CD4-positive, alpha-beta memory T cell (primary cell): ENCODE measurements around the gene PLOD2. TPM values are rescaled to one million over a fixed set of nuclear protein-coding genes. Genes with fewer than 3 reads are reported as not detected.

Source experiments
- CTCF ChIA-PET: fragments of 350-600 bp; sonication (Branson Sonifier 250); formaldehyde crosslinking; loops from one replicate; lab custom pipeline; 2021; ENCODE audit warnings: inconsistent platforms; ENCODE audit not compliant: partially characterized antibody; lab: Charles Lee
- POLR2A ChIA-PET: fragments of 350-600 bp; sonication (Branson Sonifier 250); formaldehyde crosslinking; loops from one replicate; lab custom pipeline; 2021; ENCODE audit not compliant: partially characterized antibody; lab: Charles Lee
- DNase-seq, 5 donors: peaks; one replicate each; pipeline versions ENCODE4 v3.0.0 to v3.0.0-alpha.2; 2020 to 2022; ENCODE audit warnings: mixed read lengths in 1 of 5
- H3K27ac ChIP-seq: one replicate; pipeline ENCODE4 v1.7.0; 2013; ENCODE audit warnings: low read depth, low read length
- H3K27me3 ChIP-seq: 2 replicates; pipeline ENCODE4 v1.7.0; 2013; ENCODE audit warnings: mild to moderate bottlenecking, low read length, moderate library complexity; ENCODE audit not compliant: insufficient read depth
- H3K36me3 ChIP-seq: 2 replicates; pipeline ENCODE4 v1.7.0; 2013; ENCODE audit warnings: mild to moderate bottlenecking, low read length, moderate library complexity; ENCODE audit not compliant: insufficient read depth
- H3K4me1 ChIP-seq: 2 replicates; pipeline ENCODE4 v1.7.0; 2013; ENCODE audit warnings: mild to moderate bottlenecking, low read length, moderate library complexity; ENCODE audit not compliant: insufficient read depth
- H3K4me3 ChIP-seq, 2 donors: one replicate each; pipeline ENCODE4 v1.7.0; 2013; ENCODE audit warnings: low read length in 2 of 2, mild to moderate bottlenecking in 1 of 2
- H3K9me3 ChIP-seq, 2 donors: one replicate each; pipeline ENCODE4 v1.7.0; 2013; ENCODE audit warnings: low read length in 2 of 2, control low read depth in 1 of 2; ENCODE audit not compliant: control insufficient read depth in 1 of 2
- H3K27ac Mint-ChIP-seq, 7 donors: one replicate each; pipeline ENCODE4 v1.8.0; 2020 to 2021; ENCODE audit warnings: mixed read lengths in 7 of 7, mild to moderate bottlenecking in 6 of 7, inconsistent platforms in 3 of 7, moderate library complexity in 3 of 7
- H3K27me3 Mint-ChIP-seq, 2 donors: one replicate each; pipeline ENCODE4 v1.8.0; 2020 to 2021; ENCODE audit warnings: mixed read lengths in 2 of 2
- H3K36me3 Mint-ChIP-seq, 2 donors: one replicate each; pipeline ENCODE4 v1.8.0; 2020 to 2021; ENCODE audit warnings: mixed read lengths in 2 of 2, inconsistent platforms in 1 of 2, mild to moderate bottlenecking in 1 of 2
- H3K4me1 Mint-ChIP-seq, 4 donors: one replicate each; pipeline ENCODE4 v1.8.0; 2020 to 2021; ENCODE audit warnings: mixed read lengths in 4 of 4, mild to moderate bottlenecking in 1 of 4
- H3K4me3 Mint-ChIP-seq, 8 donors: one replicate each; pipeline ENCODE4 v1.8.0; 2020 to 2021; ENCODE audit warnings: mixed read lengths in 8 of 8, mild to moderate bottlenecking in 7 of 8, moderate library complexity in 6 of 8, inconsistent platforms in 3 of 8
- H3K9me3 Mint-ChIP-seq, 8 donors: one replicate each; pipeline ENCODE4 v1.8.0; 2020 to 2021; ENCODE audit warnings: mixed read lengths in 8 of 8, mild to moderate bottlenecking in 5 of 8, inconsistent platforms in 3 of 8, moderate library complexity in 1 of 8
- intact Hi-C: fragments of 100-400 bp; cut with micrococcal nuclease; formaldehyde crosslinking; loops from one replicate; pipeline ENCODE4 v1.15.1; 2023
- polyA plus RNA-seq, 2 donors: library from polyadenylated mRNA; unstranded; fragments of 300-500 nt; fragmentation: Illumina TruSeq; gene quantifications; one replicate each; pipeline ENCODE4 v1.2.3, GENCODE V29; 2021
- total RNA-seq, 2 experiments: library from RNA; stranded (reverse); gene quantifications; one replicate each; pipeline ENCODE4 v1.2.3, GENCODE V29; 2021

PLOD2 gene
- total and polyA plus RNA-seq, 4 experiments from 2014 or later: not detected

GRCh38 chr3:146024260-146024659, 136.7 kb downstream of the PLOD2 start:
- no peak overlapping the region for H3K27ac Mint-ChIP-seq
- H3K27me3 ChIP-seq: no peaks in the 10 kb centered on the region
- H3K4me3 ChIP-seq: no peak overlapping the region
- POLR2A ChIA-PET: no interaction called here
- CTCF ChIA-PET: interaction anchor here (0.6 kb wide), 1 partner anchor 163 kb away, joined by 3 read pairs; no protein-coding TSS in a partner anchor
- H3K4me1 Mint-ChIP-seq: no peaks in the 10 kb centered on the region
- H3K9me3 ChIP-seq: no peaks in the 10 kb centered on the region
- H3K4me3 Mint-ChIP-seq: no peak overlapping the region
- no peak for DNase-seq
- peaks cover 0 to 1% of the 10 kb centered on the region in 2 donors for H3K27me3 Mint-ChIP-seq
- intact Hi-C loops: no loop called here
- H3K4me1 ChIP-seq: no peaks in the 10 kb centered on the region
- no peaks in the 10 kb centered on the region for H3K36me3 ChIP-seq
- no peak overlapping the region for H3K27ac ChIP-seq
- H3K9me3 Mint-ChIP-seq: peaks cover 0 to under 1% (median 0%) of the 10 kb centered on the region in 8 donors
- no peaks in the 10 kb centered on the region for H3K36me3 Mint-ChIP-seq

DNA sequence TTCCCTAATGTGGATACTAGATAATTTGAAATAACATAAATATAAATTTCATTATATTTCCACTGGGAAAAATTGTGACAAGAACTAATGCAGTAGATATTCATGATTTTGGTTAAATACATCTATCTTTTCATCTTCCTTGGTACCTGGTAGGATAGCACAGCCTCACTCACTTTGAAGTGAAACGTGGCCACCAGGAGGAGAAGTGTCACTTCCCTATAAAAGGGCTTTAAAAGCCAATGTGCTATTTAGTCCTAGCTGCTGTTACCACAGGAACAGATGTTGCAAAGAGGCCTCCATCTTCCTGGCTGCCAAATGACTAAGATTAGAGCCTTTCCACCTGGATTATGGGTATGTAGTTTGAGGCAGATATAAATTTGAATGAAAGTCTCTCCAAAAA, 140.0 kb downstream of the PLOD2 start:
- no peaks in the 10 kb centered on the region for H3K4me1 ChIP-seq
- H3K4me3 ChIP-seq: no peak overlapping the region
- no peaks in the 10 kb centered on the region for H3K9me3 ChIP-seq
- H3K27ac Mint-ChIP-seq: no peak overlapping the region
- H3K36me3 Mint-ChIP-seq: no peaks in the 10 kb centered on the region
- H3K27me3 ChIP-seq: no peaks in the 10 kb centered on the region
- H3K4me1 Mint-ChIP-seq: no peaks in the 10 kb centered on the region
- DNase-seq: no peak
- peaks cover 0 to 1% of the 10 kb centered on the region in 2 donors for H3K27me3 Mint-ChIP-seq
- H3K36me3 ChIP-seq: no peaks in the 10 kb centered on the region
- CTCF ChIA-PET: no interaction called here
- no peak overlapping the region for H3K27ac ChIP-seq
- intact Hi-C loops: no loop called here
- POLR2A ChIA-PET: no interaction called here
- H3K4me3 Mint-ChIP-seq: no peak overlapping the region
- H3K9me3 Mint-ChIP-seq: peaks cover 0 to 5% (median 2%) of the 10 kb centered on the region in 8 donors

DNA sequence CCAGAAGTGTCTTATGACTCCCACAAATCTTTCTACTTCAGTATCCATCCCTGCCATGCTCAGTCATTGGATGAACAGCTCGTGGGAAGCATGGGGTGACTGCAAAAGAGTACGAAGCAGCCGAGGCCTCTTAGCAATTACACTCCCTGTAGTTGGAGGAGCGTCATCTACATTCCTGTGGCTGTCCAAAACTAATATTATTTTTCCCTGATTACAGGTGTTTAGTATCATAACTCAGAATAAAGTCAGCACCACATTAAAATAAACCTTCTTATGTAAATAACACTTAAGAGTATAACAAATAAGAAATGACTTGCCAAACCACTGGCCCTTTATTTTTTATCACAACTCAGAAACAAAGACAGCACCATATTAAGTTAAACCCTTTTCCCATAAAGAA, 141.5 kb downstream of the PLOD2 start:
- no peak overlapping the region for H3K4me3 ChIP-seq
- no peaks in the 10 kb centered on the region for H3K4me1 ChIP-seq
- no peak overlapping the region for H3K27ac ChIP-seq
- ChIA-PET CTCF (no interaction called here), POLR2A (no interaction called here)
- Mint-ChIP-seq H3K36me3 (no peaks in the 10 kb centered on the region), H3K9me3 (peaks cover 0 to 5% (median 2%) of the 10 kb centered on the region in 8 donors), H3K27ac (no peak overlapping the region), H3K27me3 (peaks cover 0 to 1% of the 10 kb centered on the region in 2 donors), H3K4me3 (no peak overlapping the region), H3K4me1 (no peaks in the 10 kb centered on the region)
- no peaks in the 10 kb centered on the region for H3K9me3 ChIP-seq
- DNase-seq: no peak
- H3K27me3 ChIP-seq: no peaks in the 10 kb centered on the region
- no peaks in the 10 kb centered on the region for H3K36me3 ChIP-seq
- intact Hi-C loops: no loop called here

Other genes with a start within 250 kb of the PLOD2 start
- not detected for gene PLSCR4, start 89.9 kb upstream of the PLOD2 start, total RNA-seq
- not detected for gene PLSCR4, start 89.9 kb upstream of the PLOD2 start, polyA plus RNA-seq